Measurements from ENCODE around the gene SLC38A6. TPM values are rescaled to one million over a fixed set of nuclear protein-coding genes. Genes with fewer than 3 reads are reported as not detected.

SLC38A6 gene
- total RNA-seq, 2 donors from 2014 or later, result 5.9 to 9.3 TPM

DNA sequence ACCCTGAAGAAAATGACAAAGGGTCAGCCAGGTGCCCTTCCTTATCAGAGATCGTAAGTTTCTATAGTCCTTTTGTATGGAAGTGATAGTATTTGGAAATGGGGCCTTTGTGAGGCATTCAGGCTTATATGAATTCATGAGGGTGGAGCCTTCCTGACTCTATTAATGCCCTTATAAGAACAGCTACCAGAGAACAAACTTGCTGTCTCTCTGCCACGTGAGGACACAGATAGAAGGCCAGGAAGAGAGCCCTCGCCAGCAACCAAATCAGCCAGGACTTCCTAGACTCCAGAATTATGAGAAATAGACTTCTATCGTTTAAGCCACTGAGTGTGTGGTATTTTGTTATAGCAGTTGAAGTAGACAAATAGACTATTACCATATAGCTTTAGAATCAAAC lies 36.8 kb upstream of the SLC38A6 start:
- Histone ChIP-seq H3K27me3 (no peaks in the 10 kb centered on the region), H3K9me3 (no peaks in the 10 kb centered on the region), H3K27ac (no peak overlapping the region), H3K4me3 (no peak overlapping the region), H3K4me1 (no peaks in the 10 kb centered on the region), H3K36me3 (replicated peaks in 1 of 2; ENCODE audit: insufficient read depth in 1 of 2, low read depth in 2 of 2) (no peaks in the 10 kb centered on the region)
- intact Hi-C loops (cut with DNase I), result no loop called here
- DNase-seq, result no peak
- no peak for ATAC-seq
- TF ChIP-seq, protein P1, sequence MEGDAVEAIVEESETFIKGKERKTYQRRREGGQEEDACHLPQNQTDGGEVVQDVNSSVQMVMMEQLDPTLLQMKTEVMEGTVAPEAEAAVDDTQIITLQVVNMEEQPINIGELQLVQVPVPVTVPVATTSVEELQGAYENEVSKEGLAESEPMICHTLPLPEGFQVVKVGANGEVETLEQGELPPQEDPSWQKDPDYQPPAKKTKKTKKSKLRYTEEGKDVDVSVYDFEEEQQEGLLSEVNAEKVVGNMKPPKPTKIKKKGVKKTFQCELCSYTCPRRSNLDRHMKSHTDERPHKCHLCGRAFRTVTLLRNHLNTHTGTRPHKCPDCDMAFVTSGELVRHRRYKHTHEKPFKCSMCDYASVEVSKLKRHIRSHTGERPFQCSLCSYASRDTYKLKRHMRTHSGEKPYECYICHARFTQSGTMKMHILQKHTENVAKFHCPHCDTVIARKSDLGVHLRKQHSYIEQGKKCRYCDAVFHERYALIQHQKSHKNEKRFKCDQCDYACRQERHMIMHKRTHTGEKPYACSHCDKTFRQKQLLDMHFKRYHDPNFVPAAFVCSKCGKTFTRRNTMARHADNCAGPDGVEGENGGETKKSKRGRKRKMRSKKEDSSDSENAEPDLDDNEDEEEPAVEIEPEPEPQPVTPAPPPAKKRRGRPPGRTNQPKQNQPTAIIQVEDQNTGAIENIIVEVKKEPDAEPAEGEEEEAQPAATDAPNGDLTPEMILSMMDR (IDR thresholded peaks at IDR 0.05), result no peak
- no peak for TF ChIP-seq POLR2A (IDR thresholded peaks at IDR 0.05)
- WGBS, 2 donors, result 56 to 65% methylated on average over 4 of the region's 4 CpGs

DNA sequence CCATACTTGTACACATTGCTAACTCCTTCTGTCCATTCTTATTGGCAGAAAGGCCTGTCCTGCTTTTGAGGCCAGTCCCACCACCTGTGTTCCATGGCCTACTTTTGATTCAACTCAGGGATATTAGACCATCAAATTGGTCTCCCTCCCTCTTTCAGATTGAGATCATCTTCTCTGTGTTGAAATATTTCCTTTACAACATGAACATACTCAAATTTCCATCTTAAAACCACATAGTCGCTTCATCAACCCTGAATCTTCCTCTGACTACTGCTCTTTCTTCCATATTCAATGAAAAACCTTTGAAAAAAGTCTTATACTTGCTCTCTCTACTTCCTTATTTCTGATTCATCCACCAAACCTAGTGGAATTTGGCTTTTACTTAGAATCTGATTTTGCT lies 35.1 kb upstream of the SLC38A6 start:
- TF ChIP-seq POLR2A (IDR thresholded peaks at IDR 0.05), result no peak
- TF ChIP-seq, protein P1 (IDR thresholded peaks at IDR 0.05), result no peak
- no peaks in the 10 kb centered on the region for H3K4me1 ChIP-seq
- 87 to 100% methylated on average over 1 of the region's 1 CpG for WGBS, 2 donors
- no peak for ATAC-seq
- no peak overlapping the region for H3K27ac ChIP-seq
- intact Hi-C loops (cut with DNase I), result no loop called here
- H3K27me3 ChIP-seq, result no peaks in the 10 kb centered on the region
- no peaks in the 10 kb centered on the region for H3K36me3 ChIP-seq (replicated peaks in 1 of 2; ENCODE audit: insufficient read depth in 1 of 2, low read depth in 2 of 2)
- no peaks in the 10 kb centered on the region for H3K9me3 ChIP-seq
- DNase-seq, result no peak
- H3K4me3 ChIP-seq, result no peak overlapping the region

DNA sequence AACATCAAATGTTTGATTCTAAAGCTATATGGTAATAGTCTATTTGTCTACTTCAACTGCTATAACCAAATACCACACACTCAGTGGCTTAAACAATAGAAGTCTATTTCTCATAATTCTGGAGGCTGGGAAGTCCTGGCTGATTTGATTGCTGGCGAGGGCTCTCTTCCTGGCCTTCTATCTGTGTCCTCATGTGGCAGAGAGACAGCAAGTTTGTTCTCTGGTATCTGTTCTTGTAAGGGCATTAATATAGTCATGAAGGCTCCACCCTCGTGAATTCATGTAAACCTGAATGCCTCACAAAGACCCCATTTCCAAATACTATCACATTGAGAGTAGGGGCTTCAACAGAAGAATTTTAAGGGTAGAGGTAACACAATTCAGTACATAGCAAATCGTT lies 34.3 kb upstream of the SLC38A6 start:
- no peak for DNase-seq
- Histone ChIP-seq H3K27ac (no peak overlapping the region), H3K4me1 (no peaks in the 10 kb centered on the region), H3K9me3 (no peaks in the 10 kb centered on the region), H3K27me3 (no peaks in the 10 kb centered on the region), H3K4me3 (no peak overlapping the region), H3K36me3 (replicated peaks in 1 of 2; ENCODE audit: insufficient read depth in 1 of 2, low read depth in 2 of 2) (no peaks in the 10 kb centered on the region)
- no peak for ATAC-seq
- intact Hi-C loops (cut with DNase I), result no loop called here
- TF ChIP-seq, protein P1 (IDR thresholded peaks at IDR 0.05), result no peak
- no peak for TF ChIP-seq POLR2A (IDR thresholded peaks at IDR 0.05)
- WGBS, 2 donors, result 84 to 93% methylated on average over 3 of the region's 3 CpGs

DNA sequence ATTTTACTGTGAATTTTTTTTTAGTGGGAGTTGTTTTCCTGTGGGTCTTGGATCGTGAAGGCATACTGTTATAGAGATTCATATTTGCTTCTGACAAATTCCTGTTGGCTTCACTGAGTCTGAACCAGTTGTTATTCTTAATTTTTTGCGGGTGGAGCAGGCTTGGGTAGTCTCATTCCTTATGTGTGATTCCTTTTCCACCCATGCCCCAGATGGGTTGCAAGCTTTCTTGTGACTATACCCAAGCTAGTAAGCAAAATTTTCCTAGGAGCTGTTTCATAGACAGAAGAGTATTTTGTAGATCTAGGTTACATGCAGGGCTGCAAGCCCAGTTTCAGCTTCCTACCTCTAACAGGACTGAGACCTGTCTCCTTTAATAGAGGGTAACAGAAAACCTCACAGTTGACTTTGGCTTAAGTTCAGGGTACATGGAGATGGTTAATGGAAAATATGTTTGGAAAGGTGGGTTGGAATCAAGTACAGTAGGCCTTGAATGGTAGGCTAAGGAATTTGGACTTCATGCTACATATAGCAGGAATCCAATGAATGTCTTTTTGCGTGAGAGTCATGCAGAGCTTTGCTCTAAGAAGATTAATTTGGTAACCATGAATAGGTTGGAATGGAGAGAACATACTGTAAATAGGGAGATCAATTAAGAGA lies 29.1 kb upstream of the SLC38A6 start:
- TF ChIP-seq, protein P1 (IDR thresholded peaks at IDR 0.05), result no peak
- no peak for TF ChIP-seq POLR2A (IDR thresholded peaks at IDR 0.05)
- Histone ChIP-seq H3K4me1 (no peaks in the 10 kb centered on the region), H3K9me3 (peaks cover 0 to 1% (median 0%) of the 10 kb centered on the region in 3 donors), H3K4me3 (no peak overlapping the region), H3K36me3 (replicated peaks in 1 of 2; ENCODE audit: insufficient read depth in 1 of 2, low read depth in 2 of 2) (no peaks in the 10 kb centered on the region), H3K27me3 (no peaks in the 10 kb centered on the region), H3K27ac (no peak overlapping the region)
- DNase-seq, result no peak
- WGBS, 2 donors, result 59 to 65% methylated on average over 3 of the region's 3 CpGs
- no peak for ATAC-seq
- intact Hi-C loops (cut with DNase I), result no loop called here

DNA sequence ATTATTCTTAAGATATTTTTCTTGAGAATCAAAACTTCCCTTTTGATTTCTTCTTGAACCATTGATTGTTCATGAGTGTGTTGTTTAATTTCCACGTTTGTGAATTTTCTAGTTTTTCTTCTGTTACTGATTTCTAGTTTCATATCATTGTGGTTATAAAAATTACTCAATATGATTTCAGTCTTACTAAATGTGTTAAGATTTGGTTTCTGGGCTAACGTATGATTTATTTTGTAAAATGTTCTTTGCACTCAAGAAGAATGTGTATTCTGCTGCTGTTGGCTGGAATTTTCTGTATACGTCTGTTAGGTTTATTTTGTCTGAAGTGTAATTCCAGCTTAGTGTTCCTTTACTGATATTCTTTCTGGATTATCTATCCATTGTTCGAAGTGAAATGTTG lies 24.8 kb upstream of the SLC38A6 start:
- DNase-seq, result no peak
- Histone ChIP-seq H3K27me3 (no peaks in the 10 kb centered on the region), H3K4me1 (no peaks in the 10 kb centered on the region), H3K4me3 (no peak overlapping the region), H3K27ac (no peak overlapping the region), H3K9me3 (peaks cover 0 to 27% (median 0%) of the 10 kb centered on the region in 3 donors), H3K36me3 (replicated peaks in 1 of 2; ENCODE audit: insufficient read depth in 1 of 2, low read depth in 2 of 2) (no peaks in the 10 kb centered on the region)
- intact Hi-C loops (cut with DNase I), result no loop called here
- TF ChIP-seq POLR2A (IDR thresholded peaks at IDR 0.05), result no peak
- TF ChIP-seq, protein P1 (IDR thresholded peaks at IDR 0.05), result no peak
- 90 to 94% methylated on average over 4 of the region's 4 CpGs for WGBS, 2 donors
- no peak for ATAC-seq

All from body of pancreas (tissue), 4 donors.